ENCODE results near the gene AURKB. TPM values are rescaled to one million over a fixed set of nuclear protein-coding genes. Genes with fewer than 3 reads are reported as not detected.
A peak's percentile ranks its signal among the peaks of the same experiment; 100 is the strongest.

Gene AURKB
- total RNA-seq, 2 donors from 2014 or later, result 90.2 to 199 TPM

DNA sequence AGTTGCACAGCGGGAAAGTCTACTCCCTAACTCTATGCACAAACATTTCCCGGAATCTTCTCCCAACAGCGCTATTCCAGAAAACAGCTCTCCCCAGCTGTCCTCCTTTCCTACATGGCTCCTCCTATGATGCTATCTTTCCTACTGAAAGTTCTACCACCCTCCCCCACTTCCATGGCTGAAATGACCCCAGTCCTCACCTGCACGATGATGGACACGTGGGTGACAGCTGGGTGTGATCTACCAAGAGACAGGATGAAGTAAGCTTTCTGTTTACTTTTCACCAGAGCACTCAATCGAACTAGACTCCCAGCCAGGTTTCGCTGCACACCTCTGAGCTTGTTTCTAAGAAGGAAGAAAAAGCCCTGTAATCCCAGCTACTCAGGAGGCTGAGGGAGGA is 26.8 kb upstream of the AURKB start:
- DNase-seq (ENCODE audit: low spot score) (no peak), ATAC-seq (no peak)
- Mint-ChIP-seq H3K36me3 (peaks cover 30% of the 10 kb centered on the region), H3K27me3 (no peaks in the 10 kb centered on the region), H3K4me3 (no peak overlapping the region), H3K27ac (no peak overlapping the region), H3K9me3 (no peaks in the 10 kb centered on the region), H3K4me1 (ENCODE audit: low read depth in 2 of 2) (peaks cover 5 to 16% of the 10 kb centered on the region in 2 donors)

DNA sequence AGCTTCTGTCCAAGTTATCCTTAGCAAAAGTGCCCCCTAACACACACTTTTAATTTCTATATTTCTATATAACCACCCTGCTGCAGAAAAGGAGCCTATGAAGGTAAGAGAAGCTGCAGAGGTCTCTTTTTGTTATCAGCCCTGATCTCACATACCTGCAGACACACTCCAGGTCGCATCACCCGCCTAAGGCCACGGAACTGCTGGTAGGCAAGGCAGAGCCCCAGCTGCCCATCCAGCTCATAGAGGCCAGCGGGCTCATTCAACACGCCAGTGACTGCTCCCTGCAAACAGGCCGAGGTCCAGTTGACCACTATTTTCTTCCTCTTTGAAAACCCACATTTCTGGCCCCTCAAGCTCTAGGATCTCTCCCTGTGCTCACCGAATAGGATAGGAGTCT is 25.3 kb upstream of the AURKB start:
- DNase-seq (ENCODE audit: low spot score) (no peak), ATAC-seq (no peak)
- Mint-ChIP-seq H3K36me3 (peaks cover 37% of the 10 kb centered on the region), H3K4me3 (no peak overlapping the region), H3K9me3 (no peaks in the 10 kb centered on the region), H3K27me3 (no peaks in the 10 kb centered on the region), H3K4me1 (ENCODE audit: low read depth in 2 of 2) (peaks cover 5 to 16% of the 10 kb centered on the region in 2 donors), H3K27ac (no peak overlapping the region)

DNA sequence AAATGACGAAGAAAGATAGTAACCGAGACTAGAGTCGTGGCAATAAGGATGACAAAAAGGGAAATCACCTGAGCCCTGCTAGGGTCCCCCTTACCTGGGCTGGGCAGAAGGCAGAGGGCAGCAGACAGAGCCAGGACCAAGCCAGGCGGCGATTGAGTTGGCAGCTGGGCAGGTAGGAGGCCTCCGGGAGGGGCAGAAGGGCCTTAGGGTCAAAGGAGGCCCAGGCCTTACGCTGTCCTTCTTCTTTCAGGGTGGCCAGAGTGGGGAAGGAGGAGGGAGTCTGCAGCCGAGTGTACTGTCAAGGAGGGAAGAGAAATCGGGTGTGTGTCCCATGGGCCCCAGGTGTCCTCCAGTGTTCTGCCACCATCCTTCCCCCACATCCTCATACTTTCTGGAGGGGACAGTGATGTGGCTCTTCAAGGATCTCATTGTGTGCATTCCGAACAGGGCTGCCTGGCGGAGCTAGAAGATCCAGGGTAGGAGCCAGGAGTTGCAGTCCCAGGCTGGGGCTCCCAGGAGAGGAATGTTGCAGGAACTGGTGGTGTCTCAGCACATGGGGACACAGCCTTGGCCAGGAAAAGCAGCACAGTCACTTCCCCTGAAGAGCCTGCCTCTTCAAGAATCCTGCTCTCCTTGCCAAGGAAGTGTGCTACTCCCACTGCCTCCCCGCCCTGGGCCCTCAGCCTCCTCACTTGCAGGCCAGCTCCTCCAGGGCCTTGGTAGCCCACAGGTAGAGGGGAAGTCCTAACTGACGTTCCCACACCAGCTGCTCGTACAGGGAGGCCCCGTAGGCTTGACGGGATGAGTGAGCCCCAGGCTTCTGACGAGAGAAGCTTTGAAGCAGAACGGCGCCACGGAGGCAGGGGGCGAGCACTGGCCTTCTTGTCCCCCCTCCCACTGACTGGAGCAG is 24.2 kb upstream of the AURKB start:
- Mint-ChIP-seq H3K4me1 (ENCODE audit: low read depth in 2 of 2) (peaks cover 5 to 16% of the 10 kb centered on the region in 2 donors), H3K27ac (no peak overlapping the region), H3K9me3 (no peaks in the 10 kb centered on the region), H3K4me3 (no peak overlapping the region), H3K36me3 (peaks cover 47% of the 10 kb centered on the region), H3K27me3 (no peaks in the 10 kb centered on the region)
- ATAC-seq (no peak), DNase-seq (ENCODE audit: low spot score) (no peak)

GRCh38 chr17:8231701-8232100 is 21.3 kb upstream of the AURKB start:
- DNase-seq (ENCODE audit: low spot score) (no peak), ATAC-seq (no peak)
- H3K9me3 Mint-ChIP-seq, result no peaks in the 10 kb centered on the region
- no peaks in the 10 kb centered on the region for H3K27me3 Mint-ChIP-seq
- H3K4me3 Mint-ChIP-seq, result no peak overlapping the region
- peaks cover 12 to 18% of the 10 kb centered on the region in 2 donors for H3K4me1 Mint-ChIP-seq (ENCODE audit: low read depth in 2 of 2)
- H3K27ac Mint-ChIP-seq, result no peak overlapping the region
- peaks cover 58% of the 10 kb centered on the region for H3K36me3 Mint-ChIP-seq

GRCh38 chr17:8227238-8227581 is 16.8 kb upstream of the AURKB start:
- H3K4me1 Mint-ChIP-seq (ENCODE audit: low read depth in 2 of 2), result peaks cover 42 to 43% of the 10 kb centered on the region in 2 donors
- peaks cover 39% of the 10 kb centered on the region for H3K36me3 Mint-ChIP-seq
- H3K27ac Mint-ChIP-seq, result peak overlapping the region; percentile 81 to 92
- ATAC-seq, result no peak
- DNase-seq (ENCODE audit: low spot score), result no peak
- H3K9me3 Mint-ChIP-seq, result no peaks in the 10 kb centered on the region
- H3K27me3 Mint-ChIP-seq, result no peaks in the 10 kb centered on the region
- peak overlapping the region; percentile 75 for H3K4me3 Mint-ChIP-seq

DNA sequence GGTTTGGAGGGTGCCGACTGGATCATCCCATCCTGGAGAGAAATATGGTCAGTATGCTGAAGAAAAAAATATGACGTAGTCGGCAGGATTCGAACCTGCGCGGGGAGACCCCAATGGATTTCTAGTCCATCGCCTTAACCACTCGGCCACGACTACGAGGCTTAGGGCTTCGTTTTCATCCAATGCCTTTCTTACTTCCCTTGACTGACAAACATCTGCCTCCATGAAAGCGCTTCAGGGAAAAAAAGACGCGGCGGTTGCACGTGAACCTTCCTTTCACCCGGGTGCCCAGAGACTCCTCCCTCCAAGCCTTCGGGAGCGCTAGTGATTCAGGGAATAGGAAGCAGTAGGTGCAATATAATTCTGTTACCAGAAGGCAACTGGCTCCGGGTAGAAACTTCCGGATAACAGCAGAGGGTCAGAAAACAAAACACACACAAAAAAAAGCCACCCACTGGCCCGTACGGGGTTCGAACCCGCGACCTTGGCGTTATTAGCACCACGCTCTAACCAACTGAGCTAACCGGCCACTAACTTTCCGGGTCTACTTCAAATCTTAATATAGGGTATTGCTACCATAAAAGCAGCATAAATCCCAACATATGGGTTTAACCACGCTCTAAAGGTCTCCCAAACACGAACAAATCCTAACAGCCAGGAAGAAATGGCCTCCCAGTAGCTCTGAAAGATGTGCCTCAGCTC is 16.3 kb upstream of the AURKB start:
- Mint-ChIP-seq H3K27ac (peak overlapping the region; percentile 81 to 92), H3K9me3 (no peaks in the 10 kb centered on the region), H3K27me3 (no peaks in the 10 kb centered on the region), H3K36me3 (peaks cover 39% of the 10 kb centered on the region), H3K4me1 (ENCODE audit: low read depth in 2 of 2) (peaks cover 46% of the 10 kb centered on the region in 2 donors), H3K4me3 (peak overlapping the region; percentile 75)
- no peak for ATAC-seq
- DNase-seq (ENCODE audit: low spot score), result peak; percentile 66

DNA sequence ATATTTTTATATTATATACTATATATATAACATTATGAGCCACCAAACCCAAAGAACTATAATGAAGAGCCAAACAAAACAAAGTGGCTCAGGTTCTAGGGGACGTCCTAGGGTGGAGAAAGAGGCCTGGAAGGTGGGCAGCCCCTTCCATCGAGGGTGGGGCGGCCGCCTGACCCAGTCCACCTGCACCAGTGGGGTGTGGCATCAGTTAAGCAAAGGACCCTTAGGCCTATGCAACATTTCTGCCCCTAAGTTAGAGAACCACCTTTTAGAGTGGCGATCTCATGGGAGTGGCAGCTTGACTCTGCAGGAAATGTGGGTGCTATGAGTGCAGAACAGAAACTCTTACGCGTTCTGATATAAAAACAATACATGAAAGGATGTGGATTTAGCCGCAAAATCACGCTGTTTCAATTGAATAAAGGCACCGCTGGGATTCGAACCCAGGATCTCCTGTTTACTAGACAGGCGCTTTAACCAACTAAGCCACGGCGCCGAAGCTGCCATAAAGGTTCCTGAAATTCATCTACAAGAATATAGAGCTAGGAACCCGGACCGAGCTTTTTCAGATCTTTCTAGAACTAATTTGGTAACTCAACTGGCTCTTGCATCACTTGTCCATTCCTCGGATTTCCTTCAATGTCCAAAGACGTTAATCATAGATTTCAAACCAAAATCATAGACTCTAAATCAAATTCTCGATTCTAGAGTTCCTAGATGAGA is 15.6 kb upstream of the AURKB start:
- H3K27ac Mint-ChIP-seq, result peak overlapping the region; percentile 81 to 92
- peak overlapping the region; percentile 75 for H3K4me3 Mint-ChIP-seq
- DNase-seq (ENCODE audit: low spot score), result no peak
- no peaks in the 10 kb centered on the region for H3K9me3 Mint-ChIP-seq
- ATAC-seq, result peak in 1 of 2 donors; percentile 25
- H3K36me3 Mint-ChIP-seq, result peaks cover 33% of the 10 kb centered on the region
- H3K27me3 Mint-ChIP-seq, result no peaks in the 10 kb centered on the region
- peaks cover 53% of the 10 kb centered on the region in 2 donors for H3K4me1 Mint-ChIP-seq (ENCODE audit: low read depth in 2 of 2)

DNA sequence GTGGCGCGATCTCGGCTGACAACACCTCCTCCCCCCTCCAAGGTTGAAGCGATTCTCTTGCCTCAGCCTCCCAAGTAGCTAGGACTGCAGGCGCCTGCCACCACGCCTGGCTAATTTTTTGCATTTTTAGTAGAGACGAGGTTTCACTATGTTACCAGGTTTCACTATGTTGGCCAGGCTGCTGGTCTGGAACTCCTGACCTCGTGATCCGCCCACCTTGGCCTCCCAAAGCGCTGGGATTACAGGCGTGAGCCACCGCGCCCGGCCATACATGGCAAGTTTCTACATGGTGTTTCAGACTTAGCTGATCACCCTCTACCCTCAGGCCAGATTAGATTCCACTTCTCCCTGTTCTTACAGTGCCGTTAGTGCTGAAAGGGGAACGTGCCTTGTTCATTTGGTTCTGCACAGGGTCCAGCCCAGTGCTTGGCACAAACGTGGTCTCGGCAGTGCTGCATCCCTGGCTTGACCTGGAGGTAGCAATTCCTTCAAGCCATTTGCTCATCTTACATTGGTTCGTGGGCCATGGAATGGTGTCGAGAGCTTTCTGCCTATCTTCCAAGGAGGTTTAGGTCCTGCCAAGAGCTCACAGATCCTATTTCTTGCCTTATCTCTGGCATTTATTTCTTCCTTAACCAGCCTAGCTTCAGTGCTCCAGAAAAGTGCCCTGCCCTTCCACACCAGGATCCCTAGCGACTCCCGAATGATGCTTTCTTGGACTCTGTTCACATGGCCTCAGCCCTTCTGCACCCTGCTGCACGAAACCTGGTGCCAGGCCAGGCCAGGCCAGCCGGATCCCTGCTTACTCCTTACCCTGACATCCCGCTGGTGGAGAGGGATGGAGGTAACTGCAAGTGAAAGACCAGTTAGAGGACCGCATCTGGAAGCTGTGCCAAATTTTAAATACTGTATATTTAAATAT is 14.8 kb upstream of the AURKB start:
- Mint-ChIP-seq H3K36me3 (peaks cover 27% of the 10 kb centered on the region), H3K9me3 (no peaks in the 10 kb centered on the region), H3K4me3 (peak overlapping the region; percentile 25), H3K27ac (peak overlapping the region in 1 of 2 donors; percentile 97), H3K4me1 (ENCODE audit: low read depth in 2 of 2) (peaks cover 58% of the 10 kb centered on the region in 2 donors), H3K27me3 (no peaks in the 10 kb centered on the region)
- DNase-seq (ENCODE audit: low spot score), result no peak
- no peak for ATAC-seq

DNA sequence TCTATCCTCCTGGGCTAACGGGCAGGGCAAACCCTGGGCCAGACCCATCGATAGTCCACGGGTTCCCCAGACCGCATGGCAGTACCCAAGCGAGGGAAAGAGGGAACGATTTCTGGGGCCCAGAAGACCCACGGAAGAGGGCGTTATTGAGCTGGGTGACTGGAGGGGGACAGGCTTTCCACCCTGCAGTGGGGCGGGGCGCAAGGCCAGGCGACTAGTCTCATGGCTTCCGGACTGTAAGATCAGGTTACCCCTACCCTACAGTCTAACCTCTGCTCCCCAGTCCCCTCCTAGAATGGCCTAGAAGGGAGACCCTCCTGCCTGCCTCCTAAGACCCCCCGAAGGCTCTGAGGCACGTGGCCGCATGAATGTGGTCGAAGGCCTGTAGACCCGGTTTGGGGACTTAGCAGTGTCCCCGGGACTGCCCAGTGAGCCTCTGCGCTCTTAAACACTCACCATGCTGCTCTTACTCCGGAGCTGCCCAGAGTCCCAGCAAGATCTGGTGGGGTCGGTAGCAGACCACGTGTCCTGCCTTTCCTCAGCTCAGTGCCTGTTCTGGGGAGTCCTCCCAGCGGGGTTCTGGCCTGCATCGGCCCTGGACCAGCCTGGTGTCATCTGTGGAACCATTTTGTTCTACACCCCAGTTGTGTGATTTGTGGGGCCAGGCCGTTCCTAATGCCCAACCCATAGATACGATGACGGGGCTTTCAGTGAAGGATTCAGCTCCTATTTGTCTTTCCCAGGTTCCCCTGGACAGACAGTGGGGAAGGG is 13.2 kb upstream of the AURKB start:
- peak; percentile 0 to 18 for ATAC-seq
- Mint-ChIP-seq H3K4me1 (ENCODE audit: low read depth in 2 of 2) (peaks cover 58 to 60% of the 10 kb centered on the region in 2 donors), H3K36me3 (peaks cover 14% of the 10 kb centered on the region)

GRCh38 chr17:8222630-8223355 is 12.4 kb upstream of the AURKB start:
- Mint-ChIP-seq H3K36me3 (peaks cover 11% of the 10 kb centered on the region), H3K27me3 (no peaks in the 10 kb centered on the region), H3K4me3 (peak overlapping the region; percentile 97), H3K9me3 (no peaks in the 10 kb centered on the region), H3K4me1 (ENCODE audit: low read depth in 2 of 2) (peaks cover 57 to 64% of the 10 kb centered on the region in 2 donors), H3K27ac (peak overlapping the region; percentile 97)
- ATAC-seq, result peak; percentile 66 to 80
- DNase-seq (ENCODE audit: low spot score), result peak; percentile 94

More for the DNA sequence above, 13.2 kb upstream of the AURKB start:
- H3K27me3 Mint-ChIP-seq, result no peaks in the 10 kb centered on the region
- H3K4me3 Mint-ChIP-seq, result peak overlapping the region; percentile 97
- no peak for DNase-seq (ENCODE audit: low spot score)
- peak overlapping the region; percentile 97 for H3K27ac Mint-ChIP-seq
- H3K9me3 Mint-ChIP-seq, result no peaks in the 10 kb centered on the region

GRCh38 chr17:8222380-8222629 is 11.9 kb upstream of the AURKB start:
- H3K27ac Mint-ChIP-seq, result peak overlapping the region; percentile 97
- ATAC-seq (peak; percentile 65 to 84), DNase-seq (ENCODE audit: low spot score) (peak; percentile 89)
- no peaks in the 10 kb centered on the region for H3K9me3 Mint-ChIP-seq
- peaks cover 52 to 59% of the 10 kb centered on the region in 2 donors for H3K4me1 Mint-ChIP-seq (ENCODE audit: low read depth in 2 of 2)
- peak overlapping the region; percentile 97 for H3K4me3 Mint-ChIP-seq
- H3K27me3 Mint-ChIP-seq, result no peaks in the 10 kb centered on the region
- peaks cover 6% of the 10 kb centered on the region for H3K36me3 Mint-ChIP-seq
